Measurements from ENCODE around the gene GSTA4.
"Not testable (repeated sequence)": the region's sequence is repeated elsewhere in the genome, so short reads cannot be mapped to it uniquely, and the experiment has no call there.

The GSTA4 gene

DNA sequence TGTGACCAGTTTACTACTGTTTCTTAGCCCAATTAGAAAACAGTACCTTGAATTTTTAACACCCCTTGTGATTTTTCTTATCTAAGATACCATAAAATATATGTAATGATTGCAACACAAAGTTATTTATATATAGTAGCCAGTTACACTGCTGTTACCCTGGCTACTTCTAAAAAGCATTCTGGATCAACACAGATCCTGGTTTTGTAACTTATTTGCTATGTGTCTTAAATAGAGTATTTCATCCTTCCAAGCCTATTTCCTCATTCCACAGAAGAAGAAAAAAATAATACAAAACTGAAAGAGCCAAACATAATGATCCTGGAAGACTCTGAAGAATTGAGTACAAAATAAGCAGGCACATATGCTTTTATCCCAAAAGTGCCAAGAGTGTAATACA, 19.0 kb upstream of the GSTA4 start:
- DNase-seq (ENCODE audit: low read depth in 1 of 2, low spot score in 1 of 2), result no peak

DNA sequence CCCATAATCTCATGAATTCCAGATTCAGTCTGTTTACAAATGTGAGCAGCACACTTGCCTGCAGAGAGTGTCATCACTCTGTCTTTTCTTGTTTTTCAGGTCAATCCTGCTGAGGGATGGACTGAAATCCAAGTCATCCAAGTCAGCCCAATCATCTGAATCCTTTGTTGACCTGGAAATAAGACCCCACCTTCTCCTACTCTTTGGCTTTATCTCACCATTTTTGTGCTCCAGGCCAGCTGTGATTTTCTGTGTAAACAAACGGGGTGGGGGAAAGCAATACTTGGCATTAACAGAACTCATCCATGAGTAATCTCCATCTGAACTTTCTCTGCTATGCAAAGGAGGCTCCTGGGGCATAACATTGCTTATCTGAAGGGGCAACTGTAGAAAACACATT, 16.9 kb upstream of the GSTA4 start:
- no peak for DNase-seq (ENCODE audit: low read depth in 1 of 2, low spot score in 1 of 2)

DNA sequence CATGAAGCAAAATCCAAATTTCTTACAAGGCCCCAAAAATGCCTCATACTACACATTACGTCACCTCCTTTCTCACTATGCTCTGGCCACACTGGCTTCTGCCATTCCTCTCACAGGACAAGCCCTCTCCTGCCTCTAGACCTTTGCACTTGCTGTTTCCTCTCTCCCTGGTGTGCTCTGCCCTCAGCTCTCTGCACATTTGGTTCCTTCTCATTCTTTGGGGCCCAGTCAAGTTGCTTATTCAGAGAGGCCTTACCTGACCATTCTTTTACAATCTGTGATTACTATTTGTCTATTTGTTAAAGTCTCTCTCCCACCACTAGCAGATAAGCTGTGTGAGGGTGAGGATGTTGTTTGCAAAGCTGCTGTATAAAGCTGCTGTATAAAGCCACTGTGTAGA, 15.4 kb upstream of the GSTA4 start:
- DNase-seq (ENCODE audit: low read depth in 1 of 2, low spot score in 1 of 2), result no peak

DNA sequence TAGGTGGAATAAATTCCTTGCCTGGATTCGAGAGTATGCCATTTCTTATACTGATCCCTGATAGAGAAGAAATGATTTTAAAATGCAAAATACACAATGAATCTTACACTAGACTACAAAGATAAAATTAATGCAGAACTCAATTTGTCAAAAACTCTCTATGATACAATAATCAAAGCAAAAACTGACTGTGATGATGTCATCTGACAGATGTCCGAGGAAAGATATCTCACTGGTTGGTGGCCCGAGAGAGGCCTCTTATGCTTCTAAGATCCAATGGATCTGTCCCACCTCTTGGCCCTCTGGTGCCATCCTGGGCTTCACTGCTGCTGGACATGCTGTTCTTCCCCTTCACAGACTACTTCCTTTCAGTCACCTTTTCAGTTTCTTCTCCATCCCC, 14.4 kb upstream of the GSTA4 start:
- no peak for DNase-seq (ENCODE audit: low read depth in 1 of 2, low spot score in 1 of 2)

DNA sequence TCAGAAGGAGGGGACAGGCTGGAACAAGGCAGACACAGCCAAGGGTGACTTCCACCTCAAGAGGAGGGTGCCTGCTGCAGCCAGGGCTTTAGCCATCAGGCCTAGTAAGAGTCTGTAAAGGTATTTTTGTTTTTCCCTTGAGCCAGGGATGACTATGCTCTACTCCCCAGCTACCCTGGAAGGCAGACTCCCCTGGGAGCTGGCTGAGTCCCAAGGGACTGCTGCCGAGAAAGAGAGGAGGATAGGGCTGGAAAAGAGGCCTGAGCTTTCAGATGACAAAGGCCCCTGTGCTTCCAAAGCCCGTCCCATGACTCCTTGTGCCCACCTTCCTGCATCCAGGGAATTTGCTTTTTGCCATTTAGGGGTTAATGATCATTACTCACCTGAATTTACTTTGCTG, 14.0 kb upstream of the GSTA4 start:
- no peak for DNase-seq (ENCODE audit: low read depth in 1 of 2, low spot score in 1 of 2)

DNA sequence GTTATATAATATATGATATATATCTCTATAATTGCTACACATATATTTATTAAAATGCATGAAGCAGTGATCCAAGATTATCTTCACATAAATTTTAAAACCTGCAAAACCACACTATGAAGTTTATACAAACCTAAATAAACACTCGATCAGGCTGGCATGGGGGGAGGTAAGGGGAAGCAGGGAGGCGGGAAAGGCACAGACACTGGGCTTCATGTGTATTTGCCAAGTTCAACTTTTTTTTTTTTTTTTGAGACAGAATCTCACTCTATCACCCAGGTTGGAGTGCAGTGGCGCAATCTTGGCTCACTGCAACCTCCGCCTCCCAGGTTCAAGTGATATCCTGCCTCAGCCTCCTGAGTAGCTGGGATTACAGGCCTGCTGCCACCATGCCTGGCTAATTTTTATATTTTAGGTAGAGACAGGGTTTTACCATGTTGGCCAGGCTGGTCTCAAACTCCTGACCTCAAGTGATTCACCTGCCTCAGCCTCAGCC, 13.2 kb upstream of the GSTA4 start:
- DNase-seq (ENCODE audit: low read depth in 1 of 2, low spot score in 1 of 2), result not testable (repeated sequence)

DNA sequence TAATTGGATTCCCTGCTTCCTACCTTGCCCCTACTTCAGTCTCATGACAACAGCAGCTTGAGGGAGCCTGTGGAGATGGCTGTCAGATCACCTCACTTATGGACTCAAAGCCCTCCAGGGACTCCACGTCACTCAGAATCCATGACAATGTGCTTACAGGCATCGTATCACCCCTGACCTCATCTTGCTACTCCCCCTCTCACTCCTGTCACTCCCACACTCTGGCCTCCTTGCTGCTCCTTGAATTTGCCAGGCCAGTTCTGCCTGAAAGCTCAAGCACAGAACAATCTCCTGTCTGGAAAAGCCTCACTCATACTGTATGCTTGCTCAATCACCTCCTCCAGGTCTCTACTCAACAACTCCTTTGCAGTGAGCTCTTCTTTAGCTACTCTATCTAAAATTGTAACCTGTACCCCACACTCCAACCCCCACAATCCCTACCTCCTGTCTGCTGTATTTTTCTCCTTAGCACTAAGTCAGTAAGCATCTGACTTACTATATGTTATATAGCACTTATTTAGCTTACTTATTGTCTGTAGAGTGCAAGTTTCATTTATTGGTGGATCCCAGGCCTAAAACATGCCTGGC, 10.7 kb upstream of the GSTA4 start:
- no peak for DNase-seq (ENCODE audit: low read depth in 1 of 2, low spot score in 1 of 2)

DNA sequence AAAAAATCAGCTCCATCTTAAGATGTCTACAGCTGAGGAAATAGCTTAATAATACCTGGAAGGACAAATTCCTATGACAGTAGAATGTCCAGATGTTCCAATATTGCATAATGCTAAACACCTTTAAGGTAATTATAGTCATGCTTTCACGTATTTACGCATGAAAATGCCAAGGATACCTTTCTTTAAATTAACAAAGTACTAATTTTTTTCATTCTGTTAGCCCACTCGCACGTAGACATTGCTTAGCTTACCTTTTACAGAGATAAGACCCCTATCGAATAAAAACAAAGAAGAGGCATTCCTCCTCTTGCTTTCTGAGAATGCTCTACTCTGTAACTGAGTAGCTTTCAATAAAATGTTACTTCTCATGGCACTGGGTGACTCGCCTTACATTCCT, 4.4 kb upstream of the GSTA4 start:
- DNase-seq (ENCODE audit: low read depth in 1 of 2, low spot score in 1 of 2), result no peak

DNA sequence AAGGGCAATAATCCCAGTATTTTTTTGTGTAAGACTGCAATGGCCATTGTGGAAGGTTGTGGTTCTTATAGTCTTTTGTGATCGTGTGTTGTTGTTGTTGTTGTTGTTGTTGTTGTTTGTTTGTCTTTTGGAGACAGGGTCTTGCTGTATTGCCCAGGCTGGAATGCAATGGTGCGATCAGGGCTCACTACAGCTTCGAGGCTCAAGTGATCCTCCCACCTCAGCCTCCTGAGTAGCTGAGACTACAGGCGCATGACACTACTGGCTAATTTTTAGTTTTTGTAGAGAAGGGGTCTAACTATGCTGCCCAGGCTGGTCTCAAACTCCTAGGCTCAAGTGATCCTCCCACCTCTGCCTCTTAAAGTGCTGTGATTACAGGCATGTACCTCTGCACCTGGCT, 3.5 kb upstream of the GSTA4 start:
- DNase-seq (ENCODE audit: low read depth in 1 of 2, low spot score in 1 of 2), result no peak

DNA sequence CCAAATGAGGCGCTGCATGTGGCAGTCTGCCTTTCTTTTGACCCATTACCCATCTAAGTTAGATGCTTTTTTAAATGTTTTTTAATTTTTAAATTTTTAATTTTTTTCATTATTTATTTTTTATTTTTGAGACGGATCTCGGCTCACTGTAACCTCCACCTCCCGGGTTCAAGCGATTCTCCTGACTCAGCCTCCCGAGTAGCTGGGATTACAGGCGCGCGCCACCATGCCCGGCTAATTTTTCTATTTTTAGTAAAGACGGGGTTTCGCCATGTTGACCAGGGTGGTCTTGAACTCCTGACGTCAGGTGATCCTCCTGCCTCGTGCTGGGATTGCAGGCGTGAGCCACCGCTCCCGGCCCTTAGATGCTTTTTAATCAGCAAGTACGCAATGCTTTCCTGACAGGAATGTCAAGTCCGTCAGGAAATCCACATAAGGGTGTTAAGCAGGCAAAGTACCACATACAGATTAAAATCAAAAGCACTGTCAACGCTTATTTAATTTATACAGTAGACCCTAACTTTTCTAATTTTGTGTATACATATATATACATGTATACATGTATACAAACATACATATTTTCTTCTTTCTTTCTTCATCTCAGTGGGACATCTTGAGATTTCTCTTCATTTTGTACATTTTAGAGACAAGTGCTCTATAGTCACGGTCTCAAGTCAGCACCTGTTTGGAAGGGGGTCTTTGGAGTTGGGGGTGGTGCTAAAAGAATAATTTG, 995 bp upstream of the GSTA4 start:
- DNase-seq (ENCODE audit: low read depth in 1 of 2, low spot score in 1 of 2), result no peak

DNA sequence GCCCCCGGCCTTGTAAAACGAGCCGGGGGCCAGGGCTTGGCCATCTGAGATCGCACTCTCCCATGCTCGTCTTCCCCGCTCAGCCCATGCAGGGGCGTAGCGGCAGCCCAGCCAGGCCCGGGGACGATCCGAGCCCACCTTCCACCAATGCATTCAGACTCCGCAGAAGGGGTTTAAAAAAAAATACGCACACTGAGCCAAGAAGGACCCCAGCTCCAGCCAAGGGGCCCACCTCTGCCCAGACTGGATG, 320 bp downstream of the GSTA4 start:
- DNase-seq (ENCODE audit: low read depth in 1 of 2, low spot score in 1 of 2), result no peak

DNA sequence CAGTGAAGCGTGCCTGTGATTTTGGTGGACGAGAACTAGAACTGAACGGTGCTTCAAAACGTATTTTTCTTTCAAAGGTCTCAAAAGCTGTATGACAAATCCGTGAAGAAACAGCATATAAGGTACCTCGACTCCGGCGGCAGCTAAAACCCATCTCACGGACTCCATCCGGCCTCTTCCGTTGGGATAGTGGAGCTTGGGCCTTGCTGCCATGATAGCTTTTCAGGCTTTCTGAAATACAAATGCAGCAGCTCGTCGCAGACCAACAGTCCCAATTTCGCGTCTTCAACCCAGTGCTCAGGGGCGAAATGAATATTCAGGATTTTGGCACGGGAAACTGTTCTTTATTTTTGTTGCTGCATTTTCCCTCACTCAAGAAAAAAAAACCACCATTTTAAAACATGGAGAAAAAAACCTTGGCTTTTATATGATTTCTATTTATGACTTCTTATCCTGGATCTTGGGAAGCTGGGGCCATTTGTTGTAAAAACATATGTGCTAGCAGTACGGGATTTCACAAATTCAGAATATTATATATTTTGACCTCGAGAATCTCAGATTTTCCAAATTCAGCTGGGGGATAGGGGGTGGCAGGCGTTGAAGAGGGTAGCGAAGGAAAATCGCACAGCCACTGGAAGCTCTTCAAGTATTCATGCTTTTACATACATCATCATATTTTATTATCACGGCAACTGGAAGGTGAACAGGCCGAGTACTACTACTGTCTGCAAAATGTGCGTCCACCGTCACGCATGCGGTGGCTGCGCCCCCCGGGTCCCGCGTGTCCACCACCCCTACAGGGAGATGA, 849 bp downstream of the GSTA4 start:
- DNase-seq (ENCODE audit: low read depth in 1 of 2, low spot score in 1 of 2), result no peak

DNA sequence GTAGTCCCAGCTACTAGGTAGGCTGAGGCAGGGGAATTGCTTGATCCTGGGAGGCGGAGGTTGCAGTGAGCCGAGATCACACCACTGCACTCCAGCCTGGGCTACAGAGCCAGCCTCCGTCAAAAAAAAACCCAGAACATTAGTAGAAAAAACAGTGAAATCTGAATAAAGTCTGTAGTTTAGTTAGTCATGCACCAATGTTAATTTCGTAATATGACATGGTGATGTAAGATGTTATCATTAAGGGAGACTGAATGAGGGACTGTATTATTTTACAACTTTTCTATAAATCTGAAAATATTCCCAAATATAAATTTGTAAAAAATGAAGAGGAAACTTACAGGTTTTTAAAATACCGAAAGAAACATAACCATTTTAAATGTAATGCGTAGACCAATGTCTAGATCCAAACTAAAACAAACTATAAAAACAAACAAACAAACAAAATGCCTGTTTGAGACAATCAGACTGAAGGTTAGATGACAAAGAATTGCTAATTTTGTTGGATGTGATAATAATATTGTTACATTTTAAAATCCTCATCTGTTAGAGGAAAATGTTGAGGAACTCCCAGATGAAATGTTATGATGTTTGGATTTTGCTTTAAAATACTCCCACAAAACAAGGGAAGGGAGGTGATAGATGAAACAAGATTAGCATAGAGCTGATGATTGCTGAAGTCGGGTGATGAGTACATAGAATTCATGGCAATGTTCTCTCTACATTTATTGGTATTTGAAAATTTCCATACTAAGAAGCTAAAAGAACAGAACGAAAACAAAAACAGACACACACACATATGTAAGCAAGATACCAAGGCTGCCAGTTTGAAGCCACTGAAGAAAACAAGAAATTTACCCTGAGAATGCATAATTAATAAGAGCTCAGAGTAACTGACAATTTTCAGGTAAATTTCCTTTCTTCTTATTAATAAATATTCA, 1.8 kb downstream of the GSTA4 start:
- DNase-seq (ENCODE audit: low read depth in 1 of 2, low spot score in 1 of 2), result no peak

DNA sequence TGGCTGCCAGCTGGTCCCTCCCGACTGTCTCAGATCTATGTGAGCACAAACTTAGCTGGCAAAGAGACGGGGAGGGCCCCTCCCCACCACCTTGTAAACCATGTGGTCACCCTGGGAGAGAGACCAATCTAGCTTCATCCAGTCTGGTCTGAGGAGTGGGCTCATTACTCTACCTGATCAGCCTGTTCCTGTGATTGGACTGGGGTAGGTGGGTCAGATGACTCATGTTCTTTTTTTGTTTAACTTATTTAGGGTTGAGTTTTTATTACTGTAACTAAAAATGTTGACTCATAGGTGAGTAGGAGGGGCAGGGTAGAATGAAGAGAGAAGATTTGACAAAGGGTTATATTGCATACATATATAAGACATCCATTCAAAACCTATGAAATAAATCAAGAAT, 4.7 kb downstream of the GSTA4 start:
- no peak for DNase-seq (ENCODE audit: low read depth in 1 of 2, low spot score in 1 of 2)

DNA sequence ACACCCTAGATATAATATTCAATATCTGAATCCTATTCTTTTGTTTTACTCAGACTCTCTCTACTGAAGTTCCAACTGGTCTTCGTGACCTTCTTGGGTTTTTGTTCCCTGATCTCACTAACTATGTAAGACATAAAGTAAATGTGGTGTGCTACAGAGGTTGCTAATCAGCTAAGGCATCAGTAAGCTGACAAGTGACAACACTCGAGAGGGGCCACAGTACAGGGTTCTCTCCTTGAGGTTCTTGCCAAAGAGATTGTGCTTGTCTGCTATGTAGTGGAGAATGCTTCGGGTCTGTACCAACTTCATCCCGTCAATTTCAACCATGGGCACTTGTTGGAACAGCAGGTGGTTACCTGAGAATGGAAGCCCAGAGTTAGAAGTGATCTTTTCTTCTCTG, 9.9 kb downstream of the GSTA4 start:
- no peak for DNase-seq (ENCODE audit: low read depth in 1 of 2, low spot score in 1 of 2)

DNA sequence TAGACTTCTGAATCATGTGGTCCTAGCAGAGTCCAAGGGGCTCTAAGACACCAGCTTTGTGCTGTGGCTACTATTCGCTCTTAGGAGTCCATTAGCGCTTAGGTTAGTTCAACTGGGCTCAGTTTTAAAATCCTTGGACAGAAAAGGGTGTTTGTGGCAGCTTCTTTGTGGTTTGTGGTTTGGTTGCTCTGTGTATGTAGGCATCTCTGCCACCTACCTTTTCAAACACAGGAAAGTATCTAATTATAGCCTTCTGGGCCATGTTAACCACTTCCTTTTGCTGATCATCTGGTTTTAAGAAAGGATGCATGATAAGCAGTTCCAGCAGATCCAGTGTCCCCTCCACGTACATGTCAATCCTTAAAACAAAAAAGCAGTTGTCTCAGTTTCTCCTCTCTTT, 10.8 kb downstream of the GSTA4 start:
- DNase-seq (ENCODE audit: low read depth in 1 of 2, low spot score in 1 of 2), result peak in 1 of 2 donors; percentile 28

DNA sequence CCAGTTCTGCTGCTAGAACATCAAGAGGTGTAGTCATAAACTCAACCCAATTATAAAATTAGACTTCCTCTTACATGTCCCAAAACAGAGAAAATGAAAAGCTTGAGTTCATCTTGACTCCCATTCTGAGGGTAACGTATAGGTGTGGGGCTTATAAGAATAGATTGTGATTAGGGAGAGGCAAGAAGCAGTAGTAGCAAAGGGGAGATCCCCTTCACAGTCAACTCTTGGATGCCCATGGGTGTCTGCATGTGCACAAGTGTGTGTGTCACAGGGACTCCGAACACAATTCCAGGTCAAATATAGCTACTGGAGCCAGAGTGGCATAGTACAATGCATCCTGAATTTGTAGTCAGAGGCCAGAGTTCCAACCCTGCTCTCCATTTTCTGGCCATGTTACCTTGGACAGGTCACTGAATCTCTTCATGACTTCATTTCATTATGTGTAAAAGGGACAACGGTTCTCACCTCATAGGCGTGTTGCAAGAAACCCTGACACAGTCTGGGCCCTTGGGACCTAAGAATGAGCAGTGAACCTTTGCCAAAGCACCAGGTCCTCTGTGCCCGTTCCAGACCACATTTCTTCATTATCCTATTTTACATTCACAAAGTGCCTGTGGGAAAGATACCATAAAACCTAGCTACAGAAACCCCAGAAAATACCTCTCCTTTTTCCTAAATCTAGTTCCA, 11.8 kb downstream of the GSTA4 start:
- no peak for DNase-seq (ENCODE audit: low read depth in 1 of 2, low spot score in 1 of 2)

DNA sequence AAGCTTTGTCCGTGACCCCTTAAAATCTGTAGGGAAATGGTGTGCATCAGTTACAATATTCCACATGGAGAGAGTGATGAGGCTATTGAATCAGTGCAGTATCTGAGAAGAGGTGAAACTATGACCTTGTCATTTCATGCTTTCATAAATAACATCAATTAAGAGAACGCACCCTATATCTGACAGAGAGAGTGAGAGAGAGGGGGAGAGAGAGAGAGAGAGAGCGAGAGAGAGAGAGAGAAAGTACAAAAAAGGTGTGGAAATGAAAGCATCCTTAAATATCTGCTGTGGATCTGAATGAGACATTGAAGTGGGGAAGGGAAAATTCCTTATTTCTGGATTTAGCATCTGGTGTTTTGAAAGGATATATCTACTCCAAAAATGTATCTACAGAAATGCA, 12.4 kb downstream of the GSTA4 start:
- DNase-seq (ENCODE audit: low read depth in 1 of 2, low spot score in 1 of 2), result no peak

DNA sequence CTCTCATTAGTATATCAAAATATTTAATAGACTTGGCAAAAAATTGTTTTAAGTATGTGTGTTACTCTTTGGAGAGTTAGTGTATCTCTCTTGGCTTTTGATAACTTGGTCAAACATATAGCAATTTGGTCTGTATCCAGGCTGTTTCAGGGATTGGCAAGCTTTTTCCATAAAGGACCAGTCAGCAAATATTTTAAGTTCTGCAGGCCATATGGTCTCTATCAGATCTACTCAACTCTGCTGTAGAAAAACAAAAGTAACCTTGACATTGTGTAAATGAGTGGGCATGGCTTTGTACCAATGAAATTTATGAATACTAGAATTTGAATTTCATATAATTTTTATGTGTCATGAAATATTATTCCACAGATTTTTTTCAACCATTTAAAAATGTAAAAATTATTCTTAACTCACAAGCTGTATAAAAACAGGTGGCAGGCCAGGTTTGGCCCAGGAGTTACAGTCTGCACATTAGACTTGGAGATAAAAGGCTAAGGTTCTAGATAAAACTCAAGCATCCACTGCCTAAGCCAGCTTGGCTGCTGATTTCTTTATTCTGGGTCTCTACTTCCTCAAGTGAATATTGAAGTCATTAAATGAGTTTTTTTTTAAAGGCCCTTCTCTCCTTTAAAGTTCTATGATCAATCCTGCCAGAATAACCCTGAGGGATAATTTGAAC, 13.7 kb downstream of the GSTA4 start:
- no peak for DNase-seq (ENCODE audit: low read depth in 1 of 2, low spot score in 1 of 2)

DNA sequence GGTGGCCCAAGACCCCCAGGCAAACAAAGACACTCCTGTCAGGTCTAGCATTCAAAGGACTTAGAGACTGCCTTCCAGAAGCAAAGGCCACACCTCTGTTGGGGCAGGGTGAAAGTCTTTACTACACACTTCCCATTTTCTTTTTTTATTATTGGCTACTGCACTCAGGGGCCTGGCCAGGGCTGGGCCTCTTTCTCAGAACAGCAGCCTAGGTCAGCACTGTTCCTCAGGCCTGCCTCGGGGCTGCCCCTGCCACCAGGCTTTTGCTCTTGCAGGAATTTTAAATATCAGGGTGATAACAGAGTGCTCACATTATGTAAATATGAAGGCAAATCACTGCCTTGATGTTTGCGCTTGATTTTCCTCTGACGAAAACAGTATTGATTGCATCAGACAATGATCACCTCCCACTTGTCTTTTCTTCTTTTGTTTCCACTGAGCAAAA, 18.5 kb downstream of the GSTA4 start:
- no peak for DNase-seq (ENCODE audit: low read depth in 1 of 2, low spot score in 1 of 2)
